Measurements from ENCODE around the gene RAD51B. TPM values are rescaled to one million over a fixed set of nuclear protein-coding genes. Genes with fewer than 3 reads are reported as not detected.
A peak's percentile ranks its signal among the peaks of the same experiment; 100 is the strongest.

RAD51B gene
- total and polyA plus RNA-seq, 7 donors = 2.4 to 24.4 (median 7.1) TPM

GRCh38 chr14:68235011-68235410, 415.4 kb downstream of the RAD51B start:
- intact Hi-C loops (cut with DNase I) = no loop called here
- TF ChIP-seq CTCF (IDR thresholded peaks at IDR 0.05) = no peak
- peak in 1 of 4 donors; percentile 20 for TF ChIP-seq POLR2AphosphoS5 (IDR thresholded peaks at IDR 0.05)
- WGBS, 2 donors = 90% methylated on average over 3 of the region's 3 CpGs

GRCh38 chr14:68236582-68237458, 417.2 kb downstream of the RAD51B start:
- intact Hi-C loops (cut with DNase I) = no loop called here
- Histone ChIP-seq H3K27ac (peak overlapping the region; percentile 22 to 90 (median 85)), H3K9me3 (no peaks in the 10 kb centered on the region)

More at GRCh38 chr14:68235011-68235410, 415.4 kb downstream of the RAD51B start:
- Histone ChIP-seq H3K4me1 (peaks cover 0 to 75% (median 64%) of the 10 kb centered on the region in 4 donors), H3K9me3 (no peaks in the 10 kb centered on the region), H3K27ac (peak overlapping the region in 3 of 4 donors; percentile 79 to 88 (median 83)), H3K27me3 (no peaks in the 10 kb centered on the region), H3K36me3 (no peaks in the 10 kb centered on the region), H3K4me3 (no peak overlapping the region)
- DNase-seq = no peak

GRCh38 chr14:68238551-68238950, 419.0 kb downstream of the RAD51B start:
- intact Hi-C loops (cut with DNase I) = loop anchor here (2.0 kb wide), 1 partner anchor 292 kb away; no protein-coding TSS in a partner anchor
- H3K9me3 ChIP-seq = no peaks in the 10 kb centered on the region
- TF ChIP-seq CTCF (IDR thresholded peaks at IDR 0.05) = no peak
- TF ChIP-seq EP300 (IDR thresholded peaks at IDR 0.05) = no peak
- no peak for TF ChIP-seq POLR2AphosphoS5 (IDR thresholded peaks at IDR 0.05)
- 95 to 96% methylated on average over 1 of the region's 1 CpG for WGBS, 2 donors
- no peaks in the 10 kb centered on the region for H3K27me3 ChIP-seq
- DNase-seq = no peak
- peak overlapping the region in 3 of 4 donors; percentile 81 to 90 (median 89) for H3K27ac ChIP-seq
- no peak overlapping the region for H3K4me3 ChIP-seq
- H3K36me3 ChIP-seq = no peaks in the 10 kb centered on the region
- peaks cover 0 to 77% (median 66%) of the 10 kb centered on the region in 4 donors for H3K4me1 ChIP-seq

More at GRCh38 chr14:68236582-68237458, 417.2 kb downstream of the RAD51B start:
- no peaks in the 10 kb centered on the region for H3K27me3 ChIP-seq
- DNase-seq = no peak
- WGBS, 2 donors = 12 to 70% methylated on average over 1 of the region's 1 CpG
- H3K4me3 ChIP-seq = no peak overlapping the region
- H3K4me1 ChIP-seq = peaks cover 0 to 77% (median 70%) of the 10 kb centered on the region in 4 donors
- H3K36me3 ChIP-seq = no peaks in the 10 kb centered on the region
- TF ChIP-seq POLR2AphosphoS5 (IDR thresholded peaks at IDR 0.05) (peak in 1 of 4 donors; percentile 37), EP300 (IDR thresholded peaks at IDR 0.05) (no peak), CTCF (IDR thresholded peaks at IDR 0.05) (no peak), POLR2A (IDR thresholded peaks at IDR 0.05) (no peak)

GRCh38 chr14:68238976-68239375, 419.4 kb downstream of the RAD51B start:
- Histone ChIP-seq H3K27ac (peak overlapping the region in 3 of 4 donors; percentile 81 to 90 (median 89)), H3K4me1 (peaks cover 0 to 77% (median 67%) of the 10 kb centered on the region in 4 donors), H3K4me3 (no peak overlapping the region), H3K9me3 (no peaks in the 10 kb centered on the region), H3K36me3 (no peaks in the 10 kb centered on the region), H3K27me3 (no peaks in the 10 kb centered on the region)
- intact Hi-C loops (cut with DNase I) = loop anchor here (2.0 kb wide), 1 partner anchor 292 kb away; no protein-coding TSS in a partner anchor
- no peak for DNase-seq
- TF ChIP-seq CTCF (IDR thresholded peaks at IDR 0.05) (no peak), EP300 (IDR thresholded peaks at IDR 0.05) (no peak), POLR2AphosphoS5 (IDR thresholded peaks at IDR 0.05) (no peak), POLR2A (IDR thresholded peaks at IDR 0.05) (no peak)
- WGBS, 2 donors = 73 to 77% methylated on average over 3 of the region's 3 CpGs
